ENCODE measurements around the gene DDOST. TPM values are rescaled to one million over a fixed set of nuclear protein-coding genes. Genes with fewer than 3 reads are reported as not detected.

DDOST gene
- 145 TPM for total RNA-seq
- 100 to 1,000 TPM; 114 to 169 (median 138) TPM for polyA plus RNA-seq (ENCODE audit: insufficient read depth in 1 of 8, insufficient read length in 8 of 8, low replicate concordance in 1 of 8)
- long read RNA-seq, donor 1, transcript DDOST-202 (11 exons, 2,126 nt): major isoform, 29 of 29 reads
- long read RNA-seq, donor 1, partial matches to known transcripts: 0 of 29 reads
- long read RNA-seq, donor 1, other reads (novel, unspliced or antisense): 0 of 29 reads
- long read RNA-seq, donor 2, transcript DDOST-202 (11 exons, 2,126 nt): major isoform, 9 of 9 reads
- long read RNA-seq, donor 2, partial matches to known transcripts: 0 of 9 reads
- long read RNA-seq, donor 2, other reads (novel, unspliced or antisense): 0 of 9 reads
- long read RNA-seq, donor 3, transcript DDOST-202 (11 exons, 2,126 nt): major isoform, 70 of 90 reads
- long read RNA-seq, donor 3, partial matches to known transcripts: 18 of 90 reads
- long read RNA-seq, donor 3, other reads (novel, unspliced or antisense): 0 of 90 reads
- long read RNA-seq, donor 4, transcript DDOST-202 (11 exons, 2,126 nt): major isoform, 41 of 60 reads
- long read RNA-seq, donor 4, partial matches to known transcripts: 16 of 60 reads
- long read RNA-seq, donor 4, other reads (novel, unspliced or antisense): 0 of 60 reads
- long read RNA-seq, donor 5, transcript DDOST-202 (11 exons, 2,126 nt): major isoform, 137 of 211 reads
- long read RNA-seq, donor 5, transcript DDOST-205 (2 exons, 766 nt): minor isoform, 5 of 211 reads
- long read RNA-seq, donor 5, partial matches to known transcripts: 69 of 211 reads
- long read RNA-seq, donor 5, other reads (novel, unspliced or antisense): 0 of 211 reads
- long read RNA-seq, donor 6, transcript DDOST-202 (11 exons, 2,126 nt): major isoform, 77 of 122 reads
- long read RNA-seq, donor 6, partial matches to known transcripts: 45 of 122 reads
- long read RNA-seq, donor 6, other reads (novel, unspliced or antisense): 0 of 122 reads
- long read RNA-seq, donor 7, transcript DDOST-202 (11 exons, 2,126 nt): major isoform, 74 of 94 reads
- long read RNA-seq, donor 7, partial matches to known transcripts: 20 of 94 reads
- long read RNA-seq, donor 7, other reads (novel, unspliced or antisense): 0 of 94 reads
- long read RNA-seq, donor 8, transcript DDOST-202 (11 exons, 2,126 nt): major isoform, 48 of 56 reads
- long read RNA-seq, donor 8, partial matches to known transcripts: 5 of 56 reads
- long read RNA-seq, donor 8, other reads (novel, unspliced or antisense): 0 of 56 reads
- long read RNA-seq, donor 9, transcript DDOST-202 (11 exons, 2,126 nt): major isoform, 43 of 62 reads
- long read RNA-seq, donor 9, partial matches to known transcripts: 19 of 62 reads
- long read RNA-seq, donor 9, other reads (novel, unspliced or antisense): 0 of 62 reads
- long read RNA-seq, donor 10, transcript DDOST-202 (11 exons, 2,126 nt): major isoform, 83 of 100 reads
- long read RNA-seq, donor 10, partial matches to known transcripts: 15 of 100 reads
- long read RNA-seq, donor 10, other reads (novel, unspliced or antisense): 0 of 100 reads
- long read RNA-seq, donor 11, transcript DDOST-202 (11 exons, 2,126 nt): major isoform, 58 of 66 reads
- long read RNA-seq, donor 11, partial matches to known transcripts: 6 of 66 reads
- long read RNA-seq, donor 11, other reads (novel, unspliced or antisense): 0 of 66 reads

DNA sequence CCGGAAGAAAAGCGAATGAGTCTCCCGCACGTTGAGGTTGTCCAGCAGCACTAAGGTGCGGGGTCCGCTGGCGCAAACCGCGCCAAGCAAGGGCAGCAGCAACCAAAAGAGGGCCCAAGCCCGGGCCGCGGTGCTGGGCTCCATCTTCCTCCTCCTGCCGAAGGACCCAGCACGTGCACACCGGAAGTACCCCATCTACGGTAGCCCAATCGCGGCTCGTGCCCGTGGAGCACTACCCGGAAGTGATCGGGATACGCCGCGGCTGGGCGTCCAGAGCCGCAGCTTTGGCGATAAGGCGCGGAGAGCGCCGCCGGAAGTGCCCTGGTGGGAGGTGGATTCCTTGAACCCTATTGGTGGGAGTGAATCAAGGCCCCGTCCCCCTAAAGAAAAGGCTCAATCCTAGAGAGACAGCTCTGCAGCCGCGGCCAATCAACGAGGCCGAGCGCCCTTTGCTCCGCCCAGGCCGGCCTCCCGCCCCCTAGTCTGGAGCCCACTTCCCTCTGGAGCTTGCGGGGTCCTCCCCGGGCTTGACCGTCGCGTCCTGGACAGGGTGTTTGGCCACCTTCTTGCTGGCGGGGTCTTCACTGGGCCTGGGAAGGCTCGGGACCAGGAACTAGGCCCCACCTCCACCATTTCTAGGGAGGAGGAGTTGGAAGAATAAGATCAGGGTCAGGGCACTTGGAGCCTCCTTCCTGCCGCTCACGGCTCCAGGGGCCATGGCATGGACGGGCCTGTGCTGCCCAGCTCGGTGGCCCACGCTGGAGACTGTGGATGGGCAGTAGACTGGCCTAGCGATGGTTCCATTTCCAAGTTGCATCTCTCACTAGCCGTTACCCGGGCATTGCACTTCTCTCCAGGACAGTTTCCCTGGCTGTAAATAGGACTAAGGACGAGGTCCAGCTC is at the start of gene DDOST:
TSS of gene DDOST (minus strand) at position 163 of the 903 bp plus-strand sequence. CDS start at position 144, 19 bp downstream.
- peak within 1 kb of the TSS; percentile 86 for H3K27ac ChIP-seq (ENCODE audit: low read length)
- no peaks in the 10 kb centered on the region for H3K27me3 ChIP-seq (ENCODE audit: control insufficient read depth, insufficient read depth, low read length)
- H3K9me3 ChIP-seq (replicated peaks; ENCODE audit: control insufficient read depth, low read depth, low read length): no peaks in the 10 kb centered on the region
- DNase-seq: peak; percentile 99
- H3K36me3 ChIP-seq (ENCODE audit: control insufficient read depth, insufficient read depth, low read length): peaks cover 30% of the 10 kb centered on the region
- H3K4me3 ChIP-seq (ENCODE audit: low read length): peak within 1 kb of the TSS; percentile 93
- peaks cover 14% of the 10 kb centered on the region for H3K4me1 ChIP-seq (ENCODE audit: control insufficient read depth, insufficient read depth, low read length)
- 2% methylated on average over 47 of the region's 58 CpGs for WGBS (ENCODE audit: insufficient coverage)

DNA sequence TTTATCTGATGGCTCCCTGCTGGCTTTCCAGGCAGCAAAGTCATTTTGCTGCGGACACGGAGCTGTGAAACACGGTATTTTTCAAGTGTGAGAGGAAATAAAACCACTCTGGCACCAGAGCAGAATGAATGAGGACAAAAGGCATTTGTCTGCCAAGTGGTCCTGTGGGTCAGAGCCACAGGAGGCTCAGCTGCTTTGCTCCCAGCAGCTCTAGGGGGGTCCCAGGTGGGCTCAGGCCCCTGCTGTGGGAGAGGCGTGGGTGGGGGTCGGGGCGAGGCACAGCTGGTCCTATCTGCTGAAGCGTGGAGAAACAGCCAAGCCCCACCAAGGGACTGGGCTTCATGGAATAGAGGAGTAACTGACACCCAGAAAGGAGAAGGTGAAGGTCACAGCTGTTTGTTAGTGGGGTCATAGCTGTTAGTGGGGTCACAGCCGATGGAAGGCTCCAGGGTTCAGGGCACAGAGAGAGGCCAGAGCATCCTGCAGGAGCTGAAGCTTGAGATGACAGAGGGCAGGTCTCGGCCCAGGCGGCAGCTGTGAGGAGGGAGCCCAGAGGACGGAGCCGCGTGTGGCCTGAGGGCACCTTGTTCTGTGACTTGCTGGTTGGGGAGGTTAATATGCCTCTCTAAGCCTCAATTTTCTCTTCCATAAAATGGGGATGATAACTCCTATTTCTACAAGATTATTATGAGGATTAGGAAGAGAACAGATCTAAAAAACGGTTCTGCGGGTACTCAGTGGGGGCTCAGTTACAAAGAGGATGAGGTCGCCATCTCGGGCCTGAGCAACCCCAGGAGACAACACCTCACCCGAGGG is 49.5 kb upstream of the DDOST start:
- WGBS (ENCODE audit: insufficient coverage): 44% methylated on average over 11 of the region's 18 CpGs
- Histone ChIP-seq H3K4me3 (ENCODE audit: low read length) (no peak overlapping the region), H3K27ac (ENCODE audit: low read length) (no peak overlapping the region), H3K27me3 (ENCODE audit: control insufficient read depth, insufficient read depth, low read length) (peaks cover 3% of the 10 kb centered on the region), H3K9me3 (replicated peaks; ENCODE audit: control insufficient read depth, low read depth, low read length) (no peaks in the 10 kb centered on the region), H3K36me3 (ENCODE audit: control insufficient read depth, insufficient read depth, low read length) (no peaks in the 10 kb centered on the region), H3K4me1 (ENCODE audit: control insufficient read depth, insufficient read depth, low read length) (peaks cover 14% of the 10 kb centered on the region)
- DNase-seq: no peak

DNA sequence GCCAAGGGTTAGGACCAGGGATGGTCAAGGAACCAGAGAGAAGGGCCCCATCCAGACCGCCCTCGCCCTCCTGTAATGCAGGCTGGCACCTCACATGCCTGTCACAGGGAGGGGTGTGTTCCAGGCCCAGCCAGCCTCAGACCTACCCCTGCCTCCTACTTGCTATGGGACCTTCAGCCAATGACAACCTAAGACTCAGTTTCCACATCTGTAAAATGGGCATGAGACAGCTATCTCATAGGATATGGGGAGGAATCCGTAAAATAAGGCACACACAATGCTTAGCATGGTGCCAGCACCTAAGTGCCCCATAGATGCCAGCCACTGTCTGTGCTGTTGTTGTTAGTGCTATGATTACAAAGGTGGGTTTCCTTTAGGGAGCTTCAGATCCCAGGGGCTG is 48.7 kb upstream of the DDOST start:
- Histone ChIP-seq H3K4me1 (ENCODE audit: control insufficient read depth, insufficient read depth, low read length) (peaks cover 14% of the 10 kb centered on the region), H3K36me3 (ENCODE audit: control insufficient read depth, insufficient read depth, low read length) (no peaks in the 10 kb centered on the region), H3K9me3 (replicated peaks; ENCODE audit: control insufficient read depth, low read depth, low read length) (no peaks in the 10 kb centered on the region), H3K27ac (ENCODE audit: low read length) (no peak overlapping the region), H3K4me3 (ENCODE audit: low read length) (no peak overlapping the region), H3K27me3 (ENCODE audit: control insufficient read depth, insufficient read depth, low read length) (peaks cover 3% of the 10 kb centered on the region)
- no peak for DNase-seq
- WGBS (ENCODE audit: insufficient coverage): 93% methylated on average over 3 of the region's 3 CpGs

DNA sequence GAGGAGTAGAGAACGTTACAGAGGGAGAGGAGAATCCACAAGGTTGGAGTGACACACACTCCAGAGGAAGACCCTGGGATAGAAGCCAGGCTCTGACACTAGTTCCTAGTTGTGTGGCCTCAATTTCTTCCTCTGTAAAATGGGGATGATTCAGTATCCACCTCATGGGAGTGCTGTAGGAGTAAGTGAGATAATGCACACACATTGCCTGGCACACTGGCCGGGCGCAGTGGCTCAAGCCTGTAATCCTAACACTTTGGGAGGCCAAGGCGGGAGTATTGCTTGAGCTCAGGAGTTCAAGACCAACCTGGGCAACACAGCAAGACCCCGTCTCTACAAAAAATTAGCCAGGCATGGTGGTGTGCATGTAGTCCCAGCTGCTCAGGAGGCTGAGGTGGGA is 47.7 kb upstream of the DDOST start:
- WGBS (ENCODE audit: insufficient coverage): 74% methylated on average over 4 of the region's 5 CpGs
- no peak for DNase-seq
- Histone ChIP-seq H3K9me3 (replicated peaks; ENCODE audit: control insufficient read depth, low read depth, low read length) (no peaks in the 10 kb centered on the region), H3K36me3 (ENCODE audit: control insufficient read depth, insufficient read depth, low read length) (no peaks in the 10 kb centered on the region), H3K27me3 (ENCODE audit: control insufficient read depth, insufficient read depth, low read length) (peaks cover 3% of the 10 kb centered on the region), H3K4me3 (ENCODE audit: low read length) (no peak overlapping the region), H3K4me1 (ENCODE audit: control insufficient read depth, insufficient read depth, low read length) (peaks cover 14% of the 10 kb centered on the region), H3K27ac (ENCODE audit: low read length) (no peak overlapping the region)

DNA sequence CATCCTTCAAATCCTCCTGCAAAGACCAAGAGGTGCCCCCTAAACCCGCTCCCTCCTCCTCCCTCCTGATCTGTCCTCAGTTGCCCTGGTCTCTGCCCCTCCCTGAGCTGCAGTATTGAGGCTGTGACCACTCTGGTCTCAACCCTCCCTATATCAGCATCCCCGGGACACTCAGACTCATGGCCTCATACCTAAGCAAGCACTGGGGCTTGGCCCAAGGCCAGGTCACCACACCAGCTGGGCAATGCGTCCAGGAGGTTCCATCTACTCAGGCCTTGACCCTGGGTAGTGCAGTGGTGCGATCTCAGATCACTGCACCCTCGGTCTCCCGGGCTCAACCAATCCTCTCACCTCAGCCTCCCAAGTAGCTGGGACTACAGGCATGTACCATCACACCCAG is 46.9 kb upstream of the DDOST start:
- DNase-seq: no peak
- WGBS (ENCODE audit: insufficient coverage): 72% methylated on average over 6 of the region's 6 CpGs

DNA sequence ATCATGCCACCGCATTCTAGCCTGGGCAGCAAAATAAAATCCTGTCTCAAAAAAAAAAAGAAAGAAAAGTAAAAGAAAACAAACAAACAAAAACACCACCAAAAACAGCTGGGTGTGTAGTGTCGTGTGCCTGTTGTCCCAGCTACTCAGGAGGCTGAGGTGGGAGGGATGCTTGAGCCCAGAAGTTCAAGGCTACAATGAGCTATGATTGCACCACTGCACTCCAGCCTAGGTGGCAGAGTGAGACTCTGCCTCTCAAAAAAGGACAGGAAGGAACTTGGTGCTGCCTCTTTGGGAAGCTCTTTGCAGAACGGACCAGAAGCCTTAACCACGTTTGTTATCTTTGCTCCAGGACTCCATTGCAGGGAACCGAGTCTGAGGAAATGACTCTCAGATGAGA is 45.7 kb upstream of the DDOST start:
- DNase-seq: no peak
- Histone ChIP-seq H3K4me1 (ENCODE audit: control insufficient read depth, insufficient read depth, low read length) (peaks cover 13% of the 10 kb centered on the region), H3K4me3 (ENCODE audit: low read length) (no peak overlapping the region), H3K27ac (ENCODE audit: low read length) (no peak overlapping the region), H3K9me3 (replicated peaks; ENCODE audit: control insufficient read depth, low read depth, low read length) (no peaks in the 10 kb centered on the region), H3K27me3 (ENCODE audit: control insufficient read depth, insufficient read depth, low read length) (peaks cover 3% of the 10 kb centered on the region), H3K36me3 (ENCODE audit: control insufficient read depth, insufficient read depth, low read length) (no peaks in the 10 kb centered on the region)
- whole genome bisulfite sequencing (ENCODE audit: insufficient coverage): 45% methylated on average over 3 of the region's 5 CpGs

More for the DNA sequence above, 46.9 kb upstream of the DDOST start:
- Histone ChIP-seq H3K4me1 (ENCODE audit: control insufficient read depth, insufficient read depth, low read length) (peaks cover 14% of the 10 kb centered on the region), H3K27me3 (ENCODE audit: control insufficient read depth, insufficient read depth, low read length) (peaks cover 3% of the 10 kb centered on the region), H3K36me3 (ENCODE audit: control insufficient read depth, insufficient read depth, low read length) (no peaks in the 10 kb centered on the region), H3K9me3 (replicated peaks; ENCODE audit: control insufficient read depth, low read depth, low read length) (no peaks in the 10 kb centered on the region), H3K27ac (ENCODE audit: low read length) (no peak overlapping the region), H3K4me3 (ENCODE audit: low read length) (no peak overlapping the region)

DNA sequence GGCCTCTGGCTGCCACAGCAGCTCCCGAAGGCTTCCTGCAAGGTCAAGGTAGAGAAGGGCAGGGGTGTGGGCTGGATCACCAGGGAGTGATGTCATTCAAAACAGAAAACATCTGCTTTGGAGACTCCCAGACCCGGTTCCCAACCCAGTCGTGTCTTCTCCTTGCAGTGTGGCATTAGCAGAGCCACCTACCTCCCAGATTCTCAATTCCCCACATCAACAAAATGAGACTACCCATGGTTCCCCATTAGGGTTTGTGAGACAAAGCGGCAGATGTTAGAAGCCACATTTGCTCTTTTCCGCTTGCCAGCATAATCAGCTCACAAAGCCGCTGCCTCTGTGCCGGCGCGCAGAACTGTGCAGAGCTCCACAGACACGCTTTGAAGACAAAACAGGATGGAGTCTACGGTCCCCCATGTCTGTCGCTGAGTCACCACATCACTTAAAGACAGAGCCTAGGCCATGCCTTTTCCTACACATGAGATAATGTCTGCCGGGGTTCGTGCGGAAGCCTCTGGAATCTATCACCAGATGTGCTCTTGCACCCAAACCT is 44.1 kb upstream of the DDOST start:
- Histone ChIP-seq H3K27me3 (ENCODE audit: control insufficient read depth, insufficient read depth, low read length) (no peaks in the 10 kb centered on the region), H3K36me3 (ENCODE audit: control insufficient read depth, insufficient read depth, low read length) (no peaks in the 10 kb centered on the region), H3K4me3 (ENCODE audit: low read length) (no peak overlapping the region), H3K4me1 (ENCODE audit: control insufficient read depth, insufficient read depth, low read length) (peaks cover 8% of the 10 kb centered on the region), H3K9me3 (replicated peaks; ENCODE audit: control insufficient read depth, low read depth, low read length) (no peaks in the 10 kb centered on the region), H3K27ac (ENCODE audit: low read length) (no peak overlapping the region)
- no peak for DNase-seq
- 59% methylated on average over 15 of the region's 15 CpGs for WGBS (ENCODE audit: insufficient coverage)
